ENCODE measurements around the gene PLA2G4A.
A peak's percentile ranks its signal among the peaks of the same experiment; 100 is the strongest.

PLA2G4A gene

GRCh38 chr1:186985889-186986491 is 157.2 kb downstream of the PLA2G4A start:
- no peak for TF ChIP-seq POLR2A (IDR thresholded peaks at IDR 0.05; ENCODE audit: low read depth, low read length)
- no peak for TF ChIP-seq POLR2AphosphoS5 (IDR thresholded peaks at IDR 0.05; ENCODE audit: low read depth, low read length)
- TF ChIP-seq TAF1 (IDR thresholded peaks at IDR 0.05; ENCODE audit: borderline replicate concordance, low read depth, low read length), result no peak
- no peak for DNase-seq (ENCODE audit: insufficient read length)
- FAIRE-seq, result peak; percentile 85

- no peak for FAIRE-seq
- no peak for TF ChIP-seq TAF1 (IDR thresholded peaks at IDR 0.05; ENCODE audit: borderline replicate concordance, low read depth, low read length)
- no peak for TF ChIP-seq POLR2AphosphoS5 (IDR thresholded peaks at IDR 0.05; ENCODE audit: low read depth, low read length)
- no peak for TF ChIP-seq POLR2A (IDR thresholded peaks at IDR 0.05; ENCODE audit: low read depth, low read length)
These were observed 158.3 kb downstream of the PLA2G4A start for GRCh38 chr1:186987065-186987464.

GRCh38 chr1:186987769-186988168 is 159.0 kb downstream of the PLA2G4A start:
- TF ChIP-seq POLR2A (IDR thresholded peaks at IDR 0.05; ENCODE audit: low read depth, low read length) (no peak), POLR2AphosphoS5 (IDR thresholded peaks at IDR 0.05; ENCODE audit: low read depth, low read length) (no peak), TAF1 (IDR thresholded peaks at IDR 0.05; ENCODE audit: borderline replicate concordance, low read depth, low read length) (no peak)
- FAIRE-seq (no peak), DNase-seq (ENCODE audit: insufficient read length) (no peak)

More at GRCh38 chr1:186987065-186987464, 158.3 kb downstream of the PLA2G4A start:
- DNase-seq (ENCODE audit: insufficient read length), result no peak

GRCh38 chr1:186993996-186994395 is 165.2 kb downstream of the PLA2G4A start:
- TF ChIP-seq TAF1 (IDR thresholded peaks at IDR 0.05; ENCODE audit: borderline replicate concordance, low read depth, low read length) (no peak), POLR2AphosphoS5 (IDR thresholded peaks at IDR 0.05; ENCODE audit: low read depth, low read length) (no peak), POLR2A (IDR thresholded peaks at IDR 0.05; ENCODE audit: low read depth, low read length) (no peak)

GRCh38 chr1:186994897-186995296 is 166.1 kb downstream of the PLA2G4A start:
- TF ChIP-seq POLR2A (IDR thresholded peaks at IDR 0.05; ENCODE audit: low read depth, low read length), result no peak
- TF ChIP-seq POLR2AphosphoS5 (IDR thresholded peaks at IDR 0.05; ENCODE audit: low read depth, low read length), result no peak
- no peak for TF ChIP-seq TAF1 (IDR thresholded peaks at IDR 0.05; ENCODE audit: borderline replicate concordance, low read depth, low read length)
- DNase-seq (ENCODE audit: insufficient read length), result no peak
- FAIRE-seq, result peak; percentile 27

More at GRCh38 chr1:186993996-186994395, 165.2 kb downstream of the PLA2G4A start:
- no peak for FAIRE-seq
- DNase-seq (ENCODE audit: insufficient read length), result no peak

GRCh38 chr1:186996816-186997215 is 168.1 kb downstream of the PLA2G4A start:
- DNase-seq (ENCODE audit: insufficient read length) (no peak), FAIRE-seq (peak; percentile 40)

GRCh38 chr1:186997877-186998276 is 169.1 kb downstream of the PLA2G4A start:
- FAIRE-seq (no peak), DNase-seq (ENCODE audit: insufficient read length) (no peak)
- TF ChIP-seq POLR2A (IDR thresholded peaks at IDR 0.05; ENCODE audit: low read depth, low read length), result no peak
- no peak for TF ChIP-seq TAF1 (IDR thresholded peaks at IDR 0.05; ENCODE audit: borderline replicate concordance, low read depth, low read length)
- TF ChIP-seq POLR2AphosphoS5 (IDR thresholded peaks at IDR 0.05; ENCODE audit: low read depth, low read length), result no peak

More at GRCh38 chr1:186996816-186997215, 168.1 kb downstream of the PLA2G4A start:
- TF ChIP-seq TAF1 (IDR thresholded peaks at IDR 0.05; ENCODE audit: borderline replicate concordance, low read depth, low read length), result no peak
- no peak for TF ChIP-seq POLR2A (IDR thresholded peaks at IDR 0.05; ENCODE audit: low read depth, low read length)
- no peak for TF ChIP-seq POLR2AphosphoS5 (IDR thresholded peaks at IDR 0.05; ENCODE audit: low read depth, low read length)

GRCh38 chr1:186999506-186999905 is 170.8 kb downstream of the PLA2G4A start:
- DNase-seq (ENCODE audit: insufficient read length) (no peak), FAIRE-seq (no peak)
- no peak for TF ChIP-seq POLR2A (IDR thresholded peaks at IDR 0.05; ENCODE audit: low read depth, low read length)
- TF ChIP-seq POLR2AphosphoS5 (IDR thresholded peaks at IDR 0.05; ENCODE audit: low read depth, low read length), result no peak
- no peak for TF ChIP-seq TAF1 (IDR thresholded peaks at IDR 0.05; ENCODE audit: borderline replicate concordance, low read depth, low read length)

GRCh38 chr1:187001198-187001889 is 172.6 kb downstream of the PLA2G4A start:
- TF ChIP-seq POLR2A (IDR thresholded peaks at IDR 0.05; ENCODE audit: low read depth, low read length) (no peak), TAF1 (IDR thresholded peaks at IDR 0.05; ENCODE audit: borderline replicate concordance, low read depth, low read length) (no peak), POLR2AphosphoS5 (IDR thresholded peaks at IDR 0.05; ENCODE audit: low read depth, low read length) (no peak)
- no peak for DNase-seq (ENCODE audit: insufficient read length)
- no peak for FAIRE-seq

- no peak for FAIRE-seq
- no peak for DNase-seq (ENCODE audit: insufficient read length)
- TF ChIP-seq POLR2A (IDR thresholded peaks at IDR 0.05; ENCODE audit: low read depth, low read length), result no peak
- TF ChIP-seq POLR2AphosphoS5 (IDR thresholded peaks at IDR 0.05; ENCODE audit: low read depth, low read length), result no peak
- no peak for TF ChIP-seq TAF1 (IDR thresholded peaks at IDR 0.05; ENCODE audit: borderline replicate concordance, low read depth, low read length)
These were observed 174.6 kb downstream of the PLA2G4A start for GRCh38 chr1:187003353-187003752.

GRCh38 chr1:187006896-187007295 is 178.1 kb downstream of the PLA2G4A start:
- DNase-seq (ENCODE audit: insufficient read length) (no peak), FAIRE-seq (no peak)
- no peak for TF ChIP-seq TAF1 (IDR thresholded peaks at IDR 0.05; ENCODE audit: borderline replicate concordance, low read depth, low read length)
- TF ChIP-seq POLR2AphosphoS5 (IDR thresholded peaks at IDR 0.05; ENCODE audit: low read depth, low read length), result no peak

GRCh38 chr1:187009320-187009719 is 180.6 kb downstream of the PLA2G4A start:
- FAIRE-seq (no peak), DNase-seq (ENCODE audit: insufficient read length) (no peak)
- TF ChIP-seq TAF1 (IDR thresholded peaks at IDR 0.05; ENCODE audit: borderline replicate concordance, low read depth, low read length), result no peak
